ENCODE results near the gene SERINC4. TPM values are rescaled to one million over a fixed set of nuclear protein-coding genes. Genes with fewer than 3 reads are reported as not detected.

SERINC4 gene
- total RNA-seq, 2 donors from 2014 or later, result 0.18 TPM; not detected in 1

- Mint-ChIP-seq H3K9me3 (peaks cover under 1% of the 10 kb centered on the region), H3K27me3 (ENCODE audit: insufficient read depth) (peaks cover 19% of the 10 kb centered on the region), H3K36me3 (ENCODE audit: low read depth) (peaks cover 1% of the 10 kb centered on the region), H3K4me1 (peaks cover 12% of the 10 kb centered on the region), H3K4me3 (no peak overlapping the region), H3K27ac (no peak overlapping the region)
- no peaks in the 10 kb centered on the region for H3K4me1 ChIP-seq (ENCODE audit: control insufficient read depth, insufficient read depth, low read length)
- no peak for TF ChIP-seq CTCF (conservative IDR thresholded peaks at IDR 0.05)
- WGBS, 2 experiments (ENCODE audit: insufficient coverage in 1 of 2, insufficient read length in 1 of 2), result 79 to 100% methylated on average over 1 of the region's 1 CpG
- no peaks in the 10 kb centered on the region for H3K27me3 ChIP-seq (ENCODE audit: control insufficient read depth, insufficient read depth, low read length, poor library complexity, severe bottlenecking)
- peaks cover 8% of the 10 kb centered on the region for H3K36me3 ChIP-seq (ENCODE audit: control insufficient read depth, insufficient read depth, low read length)
- DNase-seq, result no peak
- H3K9ac ChIP-seq (ENCODE audit: extremely low read depth, low read length, poor library complexity, severe bottlenecking), result no peak overlapping the region
- no peak overlapping the region for H3K4me3 ChIP-seq (ENCODE audit: low read length)
- H3K9me3 ChIP-seq (ENCODE audit: control insufficient read depth, low read length), result no peaks in the 10 kb centered on the region
- H3K27ac ChIP-seq (ENCODE audit: low read depth, low read length), result no peak overlapping the region
Observed at GRCh38 chr15:43779016-43779415, 21.0 kb downstream of the SERINC4 start.

GRCh38 chr15:43777267-43777914 lies 22.6 kb downstream of the SERINC4 start:
- peak overlapping the region; percentile 3 for H3K9ac ChIP-seq (ENCODE audit: extremely low read depth, low read length, poor library complexity, severe bottlenecking)

DNA sequence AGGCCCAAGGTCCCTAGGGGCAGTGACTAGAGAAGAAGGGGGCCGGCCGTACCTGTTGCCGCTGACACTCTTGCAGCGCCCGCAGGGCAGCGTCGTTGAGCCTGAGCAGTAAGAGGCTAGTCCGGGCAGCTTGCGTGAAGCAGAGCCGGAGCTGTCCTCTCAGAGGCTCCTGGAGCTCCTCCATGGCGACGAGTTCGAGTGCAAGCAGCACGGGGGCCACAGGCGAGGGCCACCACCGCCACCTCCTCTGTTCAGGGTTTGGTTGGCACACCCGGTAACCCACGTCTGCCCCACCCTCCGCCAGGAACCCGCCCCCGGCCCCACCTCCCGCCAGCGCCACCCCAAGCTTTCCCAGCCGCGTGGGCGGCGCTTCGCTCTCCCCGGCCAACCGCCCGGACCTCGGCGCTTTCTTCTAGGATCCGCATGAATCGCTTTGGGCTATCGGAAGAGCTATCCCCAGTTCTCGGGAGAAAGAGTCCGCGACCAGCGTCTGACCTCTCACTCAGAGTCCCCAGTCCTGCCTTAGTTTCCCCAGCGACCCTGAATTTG lies 23.2 kb downstream of the SERINC4 start, which contains the start of gene ELL3:
ELL3 (minus strand) TSS at position 249 of the 549 bp plus-strand sequence; CDS start at position 184, 65 bp downstream.
- Histone ChIP-seq H3K4me1 (ENCODE audit: control insufficient read depth, insufficient read depth, low read length) (no peaks in the 10 kb centered on the region), H3K9ac (ENCODE audit: extremely low read depth, low read length, poor library complexity, severe bottlenecking) (peak within 1 kb of the TSS; percentile 25), H3K9me3 (ENCODE audit: control insufficient read depth, low read length) (no peaks in the 10 kb centered on the region), H3K27me3 (ENCODE audit: control insufficient read depth, insufficient read depth, low read length, poor library complexity, severe bottlenecking) (no peaks in the 10 kb centered on the region), H3K36me3 (ENCODE audit: control insufficient read depth, insufficient read depth, low read length) (peaks cover 27% of the 10 kb centered on the region), H3K4me3 (ENCODE audit: low read length) (peak within 1 kb of the TSS; percentile 83), H3K27ac (ENCODE audit: low read depth, low read length) (no peak within 1 kb of the TSS)
- Mint-ChIP-seq H3K36me3 (ENCODE audit: low read depth) (peaks cover 20% of the 10 kb centered on the region), H3K4me3 (peak within 1 kb of the TSS; percentile 66), H3K9me3 (no peaks in the 10 kb centered on the region), H3K27me3 (ENCODE audit: insufficient read depth) (peaks cover 13% of the 10 kb centered on the region), H3K27ac (peak within 1 kb of the TSS; percentile 78), H3K4me1 (peaks cover 12% of the 10 kb centered on the region)
- TF ChIP-seq CTCF (conservative IDR thresholded peaks at IDR 0.05), result no peak
- peak; percentile 90 for DNase-seq
- 1% methylated on average over 19 to 41 of the region's 41 CpGs for WGBS, 2 experiments (ENCODE audit: insufficient coverage in 1 of 2, insufficient read length in 1 of 2)

More at GRCh38 chr15:43777267-43777914, 22.6 kb downstream of the SERINC4 start:
- H3K9me3 Mint-ChIP-seq, result no peaks in the 10 kb centered on the region
- peak; percentile 92 for DNase-seq
- H3K36me3 ChIP-seq (ENCODE audit: control insufficient read depth, insufficient read depth, low read length), result peaks cover 21% of the 10 kb centered on the region
- no peaks in the 10 kb centered on the region for H3K4me1 ChIP-seq (ENCODE audit: control insufficient read depth, insufficient read depth, low read length)
- peaks cover 17% of the 10 kb centered on the region for H3K27me3 Mint-ChIP-seq (ENCODE audit: insufficient read depth)
- no peaks in the 10 kb centered on the region for H3K27me3 ChIP-seq (ENCODE audit: control insufficient read depth, insufficient read depth, low read length, poor library complexity, severe bottlenecking)
- no peak overlapping the region for H3K27ac Mint-ChIP-seq
- peak overlapping the region; percentile 83 for H3K4me3 ChIP-seq (ENCODE audit: low read length)
- H3K36me3 Mint-ChIP-seq (ENCODE audit: low read depth), result peaks cover 14% of the 10 kb centered on the region
- peaks cover 12% of the 10 kb centered on the region for H3K4me1 Mint-ChIP-seq
- peak; percentile 84 for TF ChIP-seq CTCF (conservative IDR thresholded peaks at IDR 0.05)
- 5 to 7% methylated on average over 18 to 31 of the region's 31 CpGs for WGBS, 2 experiments (ENCODE audit: insufficient coverage in 1 of 2, insufficient read length in 1 of 2)
- H3K4me3 Mint-ChIP-seq, result peak overlapping the region; percentile 66
- no peak overlapping the region for H3K27ac ChIP-seq (ENCODE audit: low read depth, low read length)
- no peaks in the 10 kb centered on the region for H3K9me3 ChIP-seq (ENCODE audit: control insufficient read depth, low read length)

All from endodermal cell (in vitro differentiated cells).